Nephron (organoid): ENCODE results near the gene ZDHHC14.

Source experiments
- H3K27ac Mint-ChIP-seq, 3 experiments: 2 replicates each; pipeline ENCODE4 v1.8.0; 2020; ENCODE audit warnings: mixed read lengths in 3 of 3, mild to moderate bottlenecking in 2 of 3, moderate library complexity in 1 of 3
- H3K27me3 Mint-ChIP-seq: 2 replicates; pipeline ENCODE4 v1.8.0; 2021; ENCODE audit warnings: low read depth, mild to moderate bottlenecking, moderate library complexity, mixed read lengths
- H3K36me3 Mint-ChIP-seq: 2 replicates; pipeline ENCODE4 v1.8.0; 2020; ENCODE audit warnings: low read depth, mixed read lengths
- H3K4me1 Mint-ChIP-seq: 2 replicates; pipeline ENCODE4 v1.8.0; 2020; ENCODE audit warnings: mixed read lengths
- H3K4me3 Mint-ChIP-seq, 3 experiments: 2 replicates each; pipeline ENCODE4 v1.8.0; 2020; ENCODE audit warnings: mild to moderate bottlenecking in 3 of 3, mixed read lengths in 3 of 3, moderate library complexity in 2 of 3
- H3K9me3 Mint-ChIP-seq: 2 replicates; pipeline ENCODE4 v1.8.0; 2020; ENCODE audit warnings: mixed read lengths
- CTCF ChIP-seq, 3 experiments: fragments of 200-600 bp; sonication (generic); IDR thresholded peaks; one replicate each; pipeline ENCODE4 v1.5.0; 2021; ENCODE audit warnings: antibody characterized with exemption in 3 of 3; ENCODE audit not compliant: unreplicated experiment in 3 of 3

The ZDHHC14 gene

DNA sequence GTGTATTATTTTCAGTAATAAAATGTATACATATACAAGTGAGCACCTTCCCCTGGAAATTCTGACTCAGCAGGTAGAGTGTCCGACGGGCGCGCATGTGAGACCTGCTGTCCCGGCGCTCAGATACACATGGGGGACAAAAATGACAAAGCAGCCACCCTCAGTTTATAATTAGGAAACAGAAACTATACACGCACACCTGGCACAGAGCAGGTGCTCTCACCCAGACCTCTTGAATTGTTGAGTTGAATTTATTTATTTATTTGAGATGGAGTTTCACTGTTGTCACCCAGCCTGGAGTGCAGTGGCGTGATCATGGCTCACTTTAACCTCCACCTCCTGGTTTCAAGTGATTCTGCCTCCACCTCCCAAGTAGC lies 180.4 kb downstream of the ZDHHC14 start:
- Mint-ChIP-seq H3K27me3 (peaks cover 3% of the 10 kb centered on the region), H3K36me3 (no peaks in the 10 kb centered on the region), H3K9me3 (peaks cover 5% of the 10 kb centered on the region), H3K4me1 (no peaks in the 10 kb centered on the region), H3K4me3 (no peak overlapping the region), H3K27ac (no peak overlapping the region)
- no peak for TF ChIP-seq CTCF (IDR thresholded peaks at IDR 0.05; ENCODE audit: unreplicated experiment in 3 of 3)

DNA sequence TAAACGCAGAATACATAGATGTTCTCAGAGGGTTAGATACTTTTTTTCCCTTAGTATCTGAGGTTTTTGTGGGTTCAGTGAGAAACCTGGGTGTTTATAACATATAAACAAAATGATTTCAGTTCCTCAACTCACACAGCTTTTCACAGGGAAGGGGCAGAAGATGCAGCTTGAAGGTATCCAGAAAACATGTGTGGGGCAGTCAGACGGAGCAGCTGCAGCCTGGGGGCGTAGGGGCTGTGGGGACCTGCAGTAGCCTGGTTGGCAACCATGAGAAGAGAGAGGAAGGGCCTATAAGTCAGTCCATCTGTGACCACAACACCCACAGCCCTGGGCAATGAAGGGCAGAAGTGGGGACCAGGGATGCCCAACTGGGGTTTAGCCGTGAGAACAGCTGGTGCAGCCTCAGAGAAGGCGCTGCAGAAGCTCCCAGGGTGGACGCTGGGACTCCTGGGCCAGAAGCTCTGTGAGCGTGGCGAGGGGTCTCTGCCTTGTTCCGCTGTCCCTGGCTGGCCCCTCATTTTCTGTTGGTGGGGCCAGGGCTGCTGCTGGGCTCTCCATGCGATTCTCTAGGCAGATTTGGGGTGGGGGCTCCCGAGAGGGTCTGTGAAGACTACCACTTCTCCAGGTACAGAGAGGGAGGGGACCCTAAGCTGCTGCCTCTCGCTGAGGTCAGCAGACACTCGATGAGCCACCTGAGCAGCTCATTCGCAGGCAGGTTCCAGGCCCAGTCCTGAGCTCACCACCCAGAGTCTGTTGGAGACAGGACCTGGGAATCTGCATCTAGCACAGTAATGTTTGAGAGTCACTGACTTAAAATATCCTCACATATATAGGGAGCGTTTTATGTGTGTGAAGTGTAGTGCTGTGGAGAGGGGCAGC lies 181.2 kb downstream of the ZDHHC14 start:
- peaks cover 7% of the 10 kb centered on the region for H3K9me3 Mint-ChIP-seq
- peaks cover 3% of the 10 kb centered on the region for H3K27me3 Mint-ChIP-seq
- no peak overlapping the region for H3K4me3 Mint-ChIP-seq
- TF ChIP-seq CTCF (IDR thresholded peaks at IDR 0.05; ENCODE audit: unreplicated experiment in 3 of 3) = no peak
- no peak overlapping the region for H3K27ac Mint-ChIP-seq
- no peaks in the 10 kb centered on the region for H3K36me3 Mint-ChIP-seq
- H3K4me1 Mint-ChIP-seq = no peaks in the 10 kb centered on the region

DNA sequence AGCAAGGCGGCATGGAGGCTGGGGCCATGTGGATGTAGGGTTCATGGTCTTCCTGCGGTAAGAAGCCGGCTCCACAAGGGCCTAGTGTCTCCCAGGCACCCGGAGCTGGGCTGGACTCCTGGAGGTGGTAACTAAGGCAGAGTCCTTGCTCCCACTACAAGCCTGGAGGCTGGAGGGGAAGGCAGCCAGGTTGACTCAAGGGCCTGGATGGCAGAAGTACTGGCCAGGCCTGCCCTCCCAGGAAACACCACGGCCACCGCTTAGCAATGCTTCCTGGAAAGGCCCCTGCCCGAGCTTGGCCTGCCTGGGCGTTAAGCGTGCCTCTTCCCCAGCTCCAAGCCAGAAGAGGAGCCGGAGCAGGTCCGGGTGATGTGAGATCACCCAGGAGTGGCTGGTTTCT lies 182.0 kb downstream of the ZDHHC14 start:
- Mint-ChIP-seq H3K4me1 (no peaks in the 10 kb centered on the region), H3K9me3 (peaks cover 7% of the 10 kb centered on the region), H3K4me3 (no peak overlapping the region), H3K27me3 (peaks cover 3% of the 10 kb centered on the region), H3K27ac (no peak overlapping the region), H3K36me3 (no peaks in the 10 kb centered on the region)
- TF ChIP-seq CTCF (IDR thresholded peaks at IDR 0.05; ENCODE audit: unreplicated experiment in 3 of 3) = no peak

DNA sequence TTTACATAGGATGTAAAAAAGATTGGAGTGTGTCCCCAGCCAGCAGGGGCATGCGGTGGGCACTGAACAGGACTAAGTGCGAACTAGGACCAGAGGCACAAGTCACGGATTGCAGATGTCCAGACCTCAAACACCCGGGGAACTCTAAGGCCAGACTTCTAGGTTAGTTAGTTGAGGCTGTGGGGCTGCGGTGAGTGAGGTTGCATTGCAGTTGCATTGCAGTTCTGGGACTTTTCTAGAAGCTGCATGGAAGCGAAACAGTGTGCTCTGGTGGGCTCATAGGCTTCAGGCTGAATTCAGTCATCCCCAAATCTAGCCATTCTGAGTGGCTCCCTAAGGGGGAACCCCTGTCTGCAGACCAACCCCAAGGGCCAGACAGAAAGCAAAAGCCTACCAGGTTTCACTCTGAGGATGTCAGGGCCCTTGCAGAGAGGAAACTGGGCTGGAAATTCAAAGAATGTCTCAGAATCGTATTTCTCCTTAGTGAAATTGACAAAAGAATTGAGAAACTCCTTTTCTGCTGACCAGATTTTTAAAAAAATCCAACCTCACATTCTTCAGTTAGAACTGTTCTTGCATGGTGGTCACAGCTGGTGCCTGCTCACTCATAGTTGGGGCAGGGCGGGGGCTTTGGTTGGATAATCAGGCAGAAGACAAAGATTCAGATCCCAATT lies 182.8 kb downstream of the ZDHHC14 start:
- no peak for TF ChIP-seq CTCF (IDR thresholded peaks at IDR 0.05; ENCODE audit: unreplicated experiment in 3 of 3)
- Mint-ChIP-seq H3K27me3 (peaks cover 3% of the 10 kb centered on the region), H3K4me3 (no peak overlapping the region), H3K4me1 (no peaks in the 10 kb centered on the region), H3K9me3 (peaks cover 3% of the 10 kb centered on the region), H3K27ac (no peak overlapping the region), H3K36me3 (no peaks in the 10 kb centered on the region)

DNA sequence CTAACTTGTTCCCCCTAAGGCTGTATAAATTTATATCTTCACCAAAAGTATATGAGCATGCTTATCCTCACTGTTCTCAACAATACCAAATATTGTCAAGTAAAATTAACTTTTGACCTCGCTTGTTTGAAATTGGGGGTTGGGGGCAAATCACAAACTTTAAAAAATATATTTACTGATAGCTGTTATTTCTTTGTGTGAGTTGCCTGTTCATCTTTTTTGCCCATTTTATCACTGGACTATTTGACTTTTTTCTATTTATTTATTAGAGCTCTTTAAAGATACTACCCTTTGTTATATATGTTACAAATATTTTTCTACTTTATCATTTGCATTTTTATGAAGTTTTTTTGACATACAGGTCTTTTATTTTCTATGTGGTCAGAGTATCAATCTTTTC lies 187.7 kb downstream of the ZDHHC14 start:
- TF ChIP-seq CTCF (IDR thresholded peaks at IDR 0.05; ENCODE audit: unreplicated experiment in 3 of 3) = no peak
- Mint-ChIP-seq H3K9me3 (peaks cover 6% of the 10 kb centered on the region), H3K36me3 (no peaks in the 10 kb centered on the region)

More for the DNA sequence above, 187.7 kb downstream of the ZDHHC14 start:
- Mint-ChIP-seq H3K4me1 (no peaks in the 10 kb centered on the region), H3K27me3 (no peaks in the 10 kb centered on the region), H3K27ac (no peak overlapping the region), H3K4me3 (no peak overlapping the region)
